Measurements from ENCODE around the gene TMEM40. TPM values are rescaled to one million over a fixed set of nuclear protein-coding genes. Genes with fewer than 3 reads are reported as not detected.
"Not testable (repeated sequence)": the region's sequence is repeated elsewhere in the genome, so short reads cannot be mapped to it uniquely, and the experiment has no call there.

TMEM40 gene
- total RNA-seq, 2 donors from 2014 or later, result 4.8 to 6.5 TPM

DNA sequence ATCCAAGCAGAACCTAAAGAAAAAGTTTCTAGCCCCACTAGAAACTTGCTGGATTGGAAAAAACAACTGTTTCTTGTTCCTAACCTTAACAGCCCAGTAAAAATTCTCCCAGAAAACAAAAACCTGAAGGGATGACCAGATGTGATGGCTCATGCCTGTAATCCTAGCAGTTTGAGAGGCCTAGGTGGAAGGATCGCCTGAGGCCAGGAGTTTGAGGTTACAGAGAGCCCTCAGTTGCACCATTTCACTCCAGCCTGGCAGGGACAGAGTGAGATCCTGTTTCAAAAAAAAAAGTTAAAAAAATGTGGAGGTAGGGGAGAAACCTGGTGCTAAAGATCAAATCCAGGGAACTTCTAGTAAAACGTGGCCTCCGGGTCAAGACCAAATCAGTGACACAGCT lies 56.6 kb downstream of the TMEM40 start:
- no peak for ATAC-seq
- no peak for DNase-seq
- intact Hi-C loops (cut with DNase I), result no loop called here

DNA sequence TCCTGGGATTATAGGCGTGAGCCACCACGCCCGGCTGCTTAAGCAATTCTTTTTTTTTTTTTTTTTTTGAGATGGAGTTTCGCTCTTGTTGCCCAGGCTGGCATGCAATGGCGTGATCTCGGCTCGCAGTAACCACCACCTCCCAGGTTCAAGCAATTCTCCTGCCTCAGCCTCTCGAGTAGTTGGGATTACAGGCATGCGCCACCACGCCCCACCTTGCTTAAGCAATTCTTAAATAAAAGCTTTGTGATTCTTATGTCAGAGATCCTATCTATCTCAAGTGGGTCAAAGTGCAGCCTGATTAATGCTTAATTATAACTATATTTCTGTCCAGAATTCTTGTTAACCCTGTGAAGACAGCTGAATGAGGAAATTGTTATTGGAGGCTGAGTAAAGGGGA lies 57.5 kb downstream of the TMEM40 start:
- DNase-seq; ATAC-seq; intact Hi-C loops (cut with DNase I): not testable (repeated sequence)

DNA sequence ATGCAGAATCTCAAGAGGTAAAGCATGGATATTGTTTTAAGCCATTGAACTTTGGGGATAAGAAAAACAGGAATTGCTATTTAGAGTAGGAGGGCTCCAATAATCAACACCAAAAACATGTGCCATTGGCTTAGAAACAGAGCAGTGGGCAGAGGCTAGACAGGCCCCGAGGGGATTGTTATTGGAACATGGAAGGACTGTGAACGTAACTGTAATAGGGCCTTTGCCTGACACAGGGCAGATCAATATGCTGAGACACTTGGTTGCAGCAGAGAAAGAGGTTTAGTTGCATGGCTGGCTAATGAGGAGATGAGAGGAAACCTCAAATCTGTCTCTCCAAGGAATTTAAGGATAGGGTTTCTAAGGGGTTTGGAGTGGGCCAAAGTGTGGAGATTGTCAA lies 58.3 kb downstream of the TMEM40 start:
- intact Hi-C loops (cut with DNase I), result no loop called here
- ATAC-seq, result no peak
- no peak for DNase-seq

DNA sequence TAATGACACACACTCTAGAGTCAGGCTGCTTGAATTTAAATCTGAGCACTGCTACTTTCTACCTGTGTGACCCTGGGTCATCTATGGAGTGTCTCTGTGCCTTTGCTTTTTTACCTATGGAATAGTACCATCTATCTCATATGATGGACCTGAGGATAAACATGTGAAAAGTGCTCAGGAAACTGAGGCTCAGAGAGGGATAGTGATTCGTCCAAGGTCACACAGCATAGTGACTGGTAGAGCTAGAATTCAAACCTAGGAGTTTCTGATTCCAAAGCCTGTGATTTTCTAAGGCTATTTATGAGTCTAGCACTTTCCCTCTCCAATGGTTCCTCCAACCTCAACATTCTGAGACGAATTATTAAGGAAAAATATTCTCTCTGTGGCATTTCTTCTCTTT lies 63.1 kb downstream of the TMEM40 start:
- intact Hi-C loops (cut with DNase I), result no loop called here
- DNase-seq, result no peak
- ATAC-seq, result no peak

DNA sequence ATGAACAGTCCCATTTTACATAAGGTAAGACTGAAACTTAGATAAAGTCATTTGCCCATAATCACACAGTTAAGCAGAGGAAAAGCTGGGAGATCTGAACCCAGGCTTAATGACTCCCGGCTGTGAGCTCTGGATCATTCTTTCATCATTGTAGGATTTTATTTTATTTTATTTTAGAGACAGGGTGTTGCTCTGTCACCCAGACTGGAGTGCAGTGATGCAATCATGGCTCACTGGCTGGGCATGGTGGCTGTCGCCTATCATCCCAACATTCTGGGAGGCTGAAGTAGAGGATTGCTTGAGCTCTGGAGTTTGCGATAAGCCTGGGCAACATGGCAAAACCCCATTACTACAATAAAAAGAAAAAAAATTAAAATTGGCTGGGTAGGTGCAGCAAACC lies 63.9 kb downstream of the TMEM40 start:
- ATAC-seq, result no peak
- intact Hi-C loops (cut with DNase I), result no loop called here
- DNase-seq, result no peak

DNA sequence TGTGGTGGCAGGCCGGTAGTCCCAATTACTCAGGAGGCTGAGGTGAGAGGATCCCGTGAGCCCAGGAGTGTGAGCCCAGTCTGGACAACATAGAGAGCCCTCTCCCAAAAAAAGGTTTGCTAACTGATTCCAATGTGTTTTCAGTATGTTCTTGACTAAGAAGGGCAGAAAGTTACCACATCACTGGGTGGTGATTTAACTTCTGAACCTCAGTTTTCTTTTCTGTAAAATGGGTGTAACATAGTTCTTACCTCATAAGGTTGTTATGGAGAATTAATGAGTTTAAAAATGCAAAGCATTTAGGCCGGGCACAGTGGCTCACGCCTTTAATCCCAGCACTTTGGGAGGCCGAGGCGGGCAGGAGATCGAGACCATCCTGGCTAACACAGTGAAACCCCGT lies 66.6 kb downstream of the TMEM40 start:
- ATAC-seq, result no peak
- intact Hi-C loops (cut with DNase I), result no loop called here
- DNase-seq, result no peak

DNA sequence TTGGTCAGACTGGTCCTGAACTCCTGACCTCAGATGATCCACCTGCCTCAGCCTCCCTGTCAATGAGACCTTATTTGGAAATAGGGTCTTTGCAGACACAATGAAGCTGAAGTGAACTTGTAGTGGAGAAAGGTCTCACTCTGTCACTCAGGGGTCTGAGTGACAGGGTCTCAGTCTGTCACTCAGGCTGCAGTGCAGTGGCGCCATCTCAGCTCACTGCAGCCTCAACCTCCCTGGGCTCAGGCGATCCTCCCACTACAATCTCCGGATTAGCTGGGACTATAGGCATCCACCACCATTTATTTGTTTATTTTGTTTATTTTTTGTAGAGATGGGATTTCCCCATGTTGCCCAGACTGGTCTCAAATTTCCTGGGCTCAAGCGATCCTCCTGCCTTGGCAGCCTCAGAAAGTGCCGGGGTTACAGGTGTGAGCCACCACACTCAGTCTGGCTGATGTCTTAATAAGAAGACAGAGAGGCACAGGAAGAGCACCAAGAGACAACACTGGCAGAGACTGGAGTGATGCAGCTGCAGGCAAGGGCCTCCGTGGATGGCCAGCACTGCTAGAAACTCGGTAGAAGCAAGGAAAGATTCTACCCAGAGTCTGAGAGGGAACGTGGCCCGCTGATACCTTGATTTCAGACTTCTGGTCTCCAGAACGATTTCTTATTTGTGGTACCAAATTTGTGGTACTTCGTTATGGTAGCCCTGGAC lies 68.9 kb downstream of the TMEM40 start:
- ATAC-seq (no peak), DNase-seq (no peak)
- intact Hi-C loops (cut with DNase I), result no loop called here

DNA sequence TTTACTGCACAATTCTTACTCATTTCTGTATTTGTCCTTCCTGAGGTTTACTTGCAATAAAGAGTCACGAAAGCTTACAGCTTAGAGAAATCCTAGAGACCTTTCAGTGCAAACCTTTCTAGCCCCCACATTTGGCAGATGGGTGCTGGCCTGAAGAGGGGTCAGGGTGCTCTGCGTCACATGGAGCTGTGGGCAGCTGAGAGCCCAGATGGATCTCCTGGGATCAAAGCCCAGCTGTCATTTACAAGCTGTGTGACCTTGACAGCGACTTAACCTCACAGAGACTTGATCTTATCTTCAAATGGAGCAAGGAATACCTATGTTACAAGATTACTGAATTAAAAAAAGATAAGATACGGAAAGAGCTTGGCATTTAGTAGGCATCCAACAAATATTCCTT lies 71.1 kb downstream of the TMEM40 start:
- no peak for DNase-seq
- no peak for ATAC-seq
- intact Hi-C loops (cut with DNase I), result no loop called here

DNA sequence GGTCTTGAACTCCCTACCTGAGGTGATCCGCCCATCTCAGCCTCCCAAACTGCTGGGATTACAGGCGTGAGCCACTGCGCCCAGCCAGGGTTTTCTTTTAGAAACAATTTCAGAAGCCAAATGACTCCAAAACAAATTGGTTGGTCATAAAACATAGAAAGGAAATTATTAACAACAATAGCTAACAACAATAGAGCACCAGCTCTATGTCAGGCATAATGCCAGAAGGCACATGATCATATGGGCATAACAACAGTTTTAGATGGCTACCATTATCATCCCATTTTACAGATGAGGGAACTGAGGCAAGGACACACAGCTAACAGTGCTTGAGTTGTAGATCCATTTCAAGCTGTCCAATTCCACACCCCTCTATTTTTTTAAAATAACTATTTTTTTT lies 73.0 kb downstream of the TMEM40 start:
- DNase-seq (no peak), ATAC-seq (no peak)
- intact Hi-C loops (cut with DNase I), result no loop called here

Other genes with a start within 250 kb of the TMEM40 start
- gene MKRN2OS, start 213.8 kb downstream of the TMEM40 start, total RNA-seq, result not detected
- gene MKRN2, start 202.2 kb downstream of the TMEM40 start, total RNA-seq, result 10 to 100 TPM; 23.9 to 31.7 TPM
- gene RAF1, start 95.1 kb downstream of the TMEM40 start, total RNA-seq, result 100 to 1,000 TPM; 109 to 116 TPM
- 10 to 100 TPM; 41.6 to 51.0 TPM for gene CAND2, start 37.4 kb upstream of the TMEM40 start, total RNA-seq
- 1,000 to 10,000 TPM; 1,021 to 1,102 TPM for gene RPL32, start 82.3 kb upstream of the TMEM40 start, total RNA-seq